Measurements from ENCODE around the gene NUDT16L1.

GRCh38 chr16:4654011-4654963 is 39.1 kb upstream of the NUDT16L1 start:
- no peak for TF ChIP-seq GATA2 (IDR thresholded peaks at IDR 0.05; ENCODE audit: low read depth, low read length)
- TF ChIP-seq GATA3 (IDR thresholded peaks at IDR 0.05; ENCODE audit: low read depth, low read length), result no peak
